K562 (cell line): ENCODE results near the gene RNASEH1. TPM values are rescaled to one million over a fixed set of nuclear protein-coding genes. Genes with fewer than 3 reads are reported as not detected.

Source experiments
- ATAC-seq: fragments of 200-7000 bp; cut with Tn5 transposase; 3 replicates; pipeline ENCODE4 v1.9.1; 2020; ENCODE audit warnings: moderate library complexity
- BruUV-seq: library from RNA; stranded (reverse); fragments of 400-500 nt; replicated peaks from 2 replicates; lab custom pipeline; 2021; lab: Mats Ljungman, UMichigan
- CTCF ChIA-PET: fragments of 300-600 bp; formaldehyde crosslinking; extraction: SDS; loops from one replicate; lab custom pipeline; 2021; ENCODE audit warnings: low intra/inter-chr PET ratio; lab: Yijun Ruan, JAX
- POLR2A ChIA-PET: fragments of 300-600, 350-650 bp; sonication (Branson Sonifier 250); formaldehyde crosslinking; extraction: SDS; loops from one replicate; lab custom pipeline; 2021; ENCODE audit warnings: antibody characterized with exemption, inconsistent platforms; lab: Yijun Ruan, JAX
- DNase-seq, 4 experiments: peaks; one replicate each; pipeline versions ENCODE4 v3.0.0 to v3.0.0-alpha.2; 2011 to 2018; ENCODE audit warnings: low spot score in 3 of 4, mixed read lengths in 3 of 4; ENCODE audit errors: extremely low read depth in 1 of 4
- FAIRE-seq: peaks from 2 replicates; lab custom pipeline; 2011; peaks lifted over from hg19 to GRCh38; lab: Jason Lieb, UNC
- H2AFZ ChIP-seq: 2 replicates; pipeline ENCODE4 v1.6.0; 2011; ENCODE audit warnings: low read depth, low read length, control low read depth, inconsistent platforms
- H3K27ac ChIP-seq: fragments of 200-600 bp; 3 replicates; pipeline ENCODE4 v1.8.0; 2011; ENCODE audit warnings: low read depth, mild to moderate bottlenecking, control low read depth, inconsistent platforms, low read length, moderate library complexity, mixed read lengths; ENCODE audit errors: extremely low read depth
- H3K27me3 ChIP-seq, 2 experiments: fragments of 300-600 bp in 1 of 2; 2 replicates in 1 of 2; 3 replicates in 1 of 2; pipeline versions ENCODE4 v1.6.0 to v1.8.0; 2011; ENCODE audit warnings: inconsistent platforms in 2 of 2, low read length in 2 of 2, mild to moderate bottlenecking in 1 of 2, mixed read lengths in 1 of 2, moderate library complexity in 1 of 2; ENCODE audit not compliant: control insufficient read depth in 2 of 2, insufficient read depth in 2 of 2
- H3K36me3 ChIP-seq: fragments of 300-600 bp; 3 replicates; pipeline ENCODE4 v1.8.0; 2011; ENCODE audit warnings: mild to moderate bottlenecking, low read length, inconsistent platforms; ENCODE audit not compliant: control insufficient read depth, insufficient read depth
- H3K4me1 ChIP-seq, 2 experiments: fragments of 200-600 bp in 1 of 2; replicated peaks in 1 of 2; 2 replicates in 1 of 2; 3 replicates in 1 of 2; pipeline versions ENCODE4 v1.5.1 to v1.8.0; 2011; ENCODE audit warnings: inconsistent platforms in 2 of 2, low read length in 2 of 2, mild to moderate bottlenecking in 1 of 2, mixed read lengths in 1 of 2, moderate library complexity in 1 of 2; ENCODE audit not compliant: control insufficient read depth in 2 of 2, insufficient read depth in 2 of 2
- H3K4me2 ChIP-seq: 2 replicates; pipeline ENCODE4 v1.6.1; 2011; ENCODE audit warnings: low read length, control low read depth, inconsistent platforms, mixed read lengths; ENCODE audit not compliant: insufficient read depth
- H3K4me3 ChIP-seq: fragments of 200-600 bp; sonication (generic), shearing (Covaris generic); 2 replicates; pipeline ENCODE4 v1.5.1; 2016; ENCODE audit warnings: control low read depth, inconsistent platforms
- H3K79me2 ChIP-seq: fragments of 200-600 bp; 3 replicates; pipeline ENCODE4 v1.8.0; 2011; ENCODE audit warnings: low read length, inconsistent platforms; ENCODE audit not compliant: control insufficient read depth, insufficient read depth
- H3K9ac ChIP-seq, 2 experiments: 2 replicates each; pipeline versions ENCODE4 v1.6.0 to v1.6.1; 2011; ENCODE audit warnings: low read depth in 2 of 2, low read length in 2 of 2, control low read depth in 1 of 2, inconsistent platforms in 1 of 2, mild to moderate bottlenecking in 1 of 2, mixed read lengths in 1 of 2; ENCODE audit not compliant: insufficient read depth in 1 of 2
- H3K9me1 ChIP-seq: one replicate; pipeline ENCODE4 v1.6.0; 2011; ENCODE audit warnings: inconsistent platforms, mild to moderate bottlenecking, low read length, moderate library complexity; ENCODE audit not compliant: control insufficient read depth, insufficient read depth
- H3K9me3 ChIP-seq: replicated peaks from 2 replicates; pipeline ENCODE4 v1.5.1; 2011; ENCODE audit warnings: low read depth, low read length, inconsistent platforms; ENCODE audit not compliant: control insufficient read depth, insufficient read depth
- H4K20me1 ChIP-seq: replicated peaks from 2 replicates; pipeline ENCODE4 v1.6.1; 2011; ENCODE audit warnings: low read length, inconsistent platforms, mixed read lengths; ENCODE audit not compliant: control insufficient read depth, insufficient read depth
- CHD1 ChIP-seq: fragments of 200-600 bp; sonication (generic); IDR thresholded peaks from one replicate; pipeline ENCODE4 v1.6.1; 2012; ENCODE audit warnings: mild to moderate bottlenecking, moderate library complexity, low read length, inconsistent platforms
- EHMT2 ChIP-seq: fragments of 450-650 bp; IDR thresholded peaks from 2 replicates; pipeline ENCODE4 v1.6.1; 2018; ENCODE audit warnings: antibody characterized with exemption
- EP400 ChIP-seq: fragments of 450-650 bp; IDR thresholded peaks from 2 replicates; pipeline ENCODE4 v1.6.1; 2017; ENCODE audit warnings: antibody characterized with exemption, mild to moderate bottlenecking, moderate library complexity
- EWSR1 ChIP-seq: fragments of 450-650 bp; IDR thresholded peaks from 2 replicates; pipeline ENCODE4 v1.6.1; 2018; ENCODE audit warnings: borderline replicate concordance, mild to moderate bottlenecking, low read depth, moderate library complexity; ENCODE audit not compliant: partially characterized antibody
- PPARD ChIP-seq: fragments of 250-450 bp; sonication (Bioruptor Pico); IDR thresholded peaks from 2 replicates; pipeline ENCODE4 v1.8.0; 2022; ENCODE audit warnings: inconsistent platforms, mild to moderate bottlenecking, moderate library complexity
- ZBTB33 ChIP-seq: sonication (generic); formaldehyde crosslinking; IDR thresholded peaks from 2 replicates; pipeline ENCODE4 v1.8.1; 2023; ENCODE audit warnings: mild to moderate bottlenecking, missing genetic modification reagents
- ZNF197 ChIP-seq: fragments of 200-800 bp; sonication (Bioruptor generic); IDR thresholded peaks from 2 replicates; pipeline ENCODE4 v1.6.1; 2016; ENCODE audit warnings: low read depth, missing genetic modification characterization, missing compliant biosample characterization
- ZNF407 ChIP-seq: fragments of 450-650 bp; IDR thresholded peaks from 2 replicates; pipeline ENCODE4 v1.6.1; 2016; ENCODE audit warnings: low read depth
- WGBS: fragments of 100-300 bp; shearing (Covaris generic); methylation state at CpG from one replicate; pipeline ENCODE4 v1.1.6; 2016; ENCODE audit warnings: low coverage, mixed read lengths; ENCODE audit not compliant: insufficient coverage; ENCODE audit errors: missing lambda C conversion rate; 5-methylcytosine and 5-hydroxymethylcytosine counted together
- in situ Hi-C: fragments of 300-500 bp; cut with MboI; formaldehyde crosslinking; loops from 4 replicates; pipeline ENCODE4 v1.15.0; 2018; ENCODE audit warnings: inconsistent platforms, mixed read lengths
- intact Hi-C: fragments of 100-400 bp; cut with micrococcal nuclease; formaldehyde crosslinking; loops from 2 replicates; pipeline ENCODE4 v1.14.2; 2022
- polyA plus RNA-seq, 8 experiments: library from polyadenylated mRNA; depleted of rRNA in 4 of 8; stranded (reverse) in 5 of 8; unstranded in 3 of 8; fragments of >200 nt; fragmentation: Nextera tagmentation in 2 of 8; fragmentation: Illumina TruSeq in 1 of 8; extraction: Ambion mirVana in 2 of 8; extraction: Trizol in 1 of 8; gene quantifications; 2 replicates each; pipeline versions ENCODE4 v1.2.1 to v1.2.3, GENCODE V29; 2011 to 2014; ENCODE audit warnings: inconsistent platforms in 1 of 8, missing spikeins in 1 of 8
- total RNA-seq, 7 experiments: library from RNA; depleted of rRNA in 6 of 7; stranded (reverse); fragments of >200 nt in 6 of 7; fragmentation: Illumina TruSeq in 2 of 7; extraction: Trizol in 2 of 7; gene quantifications; 2 replicates each; pipeline versions ENCODE4 v1.2.1 to v1.2.3, GENCODE V29; 2011 to 2021; ENCODE audit warnings: low replicate concordance in 1 of 7
- TF ChIP-seq, protein P1 (sequence below): fragments of 450-650 bp; IDR thresholded peaks from 2 replicates; pipeline ENCODE4 v1.6.1; 2017; ENCODE audit warnings: mild to moderate bottlenecking, moderate library complexity

Gene RNASEH1
- total and polyA plus RNA-seq, 9 of the 15 experiments (the other 6 are each of a cell fraction or from before 2014, with no cell fraction given), result 25.7 to 47.5 (median 42.8) TPM

GRCh38 chr2:3512086-3512485, 46.0 kb downstream of the RNASEH1 start (continued):
- TF ChIP-seq ZBTB33 (CRISPR knock-in tag), result no peak

DNA sequence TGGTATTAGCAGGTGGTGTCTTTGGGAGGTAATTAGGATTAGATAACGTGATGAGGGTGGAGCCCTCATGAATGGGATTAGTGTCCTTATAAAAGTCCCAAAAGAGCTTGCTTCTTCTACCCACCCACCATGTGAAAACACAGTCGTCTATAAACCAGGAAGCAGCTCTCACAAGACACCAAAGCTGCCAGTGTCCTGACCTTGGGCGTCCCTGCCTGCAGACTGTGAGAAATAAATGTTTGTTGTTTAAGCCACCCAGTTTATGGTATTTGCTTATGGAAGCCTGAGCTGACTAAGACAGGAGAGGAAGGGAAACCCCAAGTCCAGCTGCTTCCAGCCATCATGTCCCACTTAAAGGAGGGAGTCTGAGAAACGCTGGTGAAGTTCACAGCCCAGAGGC, 52.4 kb downstream of the RNASEH1 start:
- no peak for ATAC-seq
- H3K36me3 ChIP-seq, result peaks cover 42% of the 10 kb centered on the region; the same call in 2 of the 3 replicates

More for the DNA sequence above, 52.4 kb downstream of the RNASEH1 start:
- TF ChIP-seq EHMT2 (no peak), EWSR1 (no peak), EP400 (no peak), ZNF407 (no peak), CHD1 (no peak), ZNF197 (CRISPR knock-in tag) (no peak), PPARD (CRISPR knock-in tag) (no peak)
- TF ChIP-seq, protein P1, sequence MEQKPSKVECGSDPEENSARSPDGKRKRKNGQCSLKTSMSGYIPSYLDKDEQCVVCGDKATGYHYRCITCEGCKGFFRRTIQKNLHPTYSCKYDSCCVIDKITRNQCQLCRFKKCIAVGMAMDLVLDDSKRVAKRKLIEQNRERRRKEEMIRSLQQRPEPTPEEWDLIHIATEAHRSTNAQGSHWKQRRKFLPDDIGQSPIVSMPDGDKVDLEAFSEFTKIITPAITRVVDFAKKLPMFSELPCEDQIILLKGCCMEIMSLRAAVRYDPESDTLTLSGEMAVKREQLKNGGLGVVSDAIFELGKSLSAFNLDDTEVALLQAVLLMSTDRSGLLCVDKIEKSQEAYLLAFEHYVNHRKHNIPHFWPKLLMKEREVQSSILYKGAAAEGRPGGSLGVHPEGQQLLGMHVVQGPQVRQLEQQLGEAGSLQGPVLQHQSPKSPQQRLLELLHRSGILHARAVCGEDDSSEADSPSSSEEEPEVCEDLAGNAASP, result no peak
- in situ Hi-C loops (no loop called here), intact Hi-C loops (no loop called here)
- H3K9me1 ChIP-seq, result no peaks in the 10 kb centered on the region
- ChIA-PET POLR2A (interaction anchor here (0.6 to 1.7 kb wide), 7 partner anchors 9 to 945 kb away, joined by 3 to 8 read pairs (median 3); no protein-coding TSS in a partner anchor), CTCF (no interaction called here)
- 56% methylated on average over 4 of the region's 4 CpGs for WGBS
- H3K4me2 ChIP-seq, result no peak overlapping the region
- H3K9ac ChIP-seq, result no peak overlapping the region
- H2AFZ ChIP-seq, result no peak overlapping the region
- no TSS peak for BruUV-seq
- DNase-seq (no peak), FAIRE-seq (no peak)
- H3K79me2 ChIP-seq, result peaks cover 5% of the 10 kb centered on the region; the same call in 1 of the 3 replicates
- no peaks in the 10 kb centered on the region; a peak in 1 of 5 replicates for H3K27me3 ChIP-seq
- H3K9me3 ChIP-seq, result peaks cover 6% of the 10 kb centered on the region; the same call in 1 of the 2 replicates
- H4K20me1 ChIP-seq, result no peaks in the 10 kb centered on the region
- H3K27ac ChIP-seq, result no peak overlapping the region
- H3K4me1 ChIP-seq, result no peaks in the 10 kb centered on the region
- no peak overlapping the region for H3K4me3 ChIP-seq
